Natural killer cell (primary cell): ENCODE results near the gene CEACAM16. TPM values are rescaled to one million over a fixed set of nuclear protein-coding genes. Genes with fewer than 3 reads are reported as not detected.

Source experiments
- ATAC-seq, 3 donors: fragments of 150-1000 bp in 2 of 3; fragments of 200-7000 bp in 1 of 3; cut with Tn5 transposase; 1 replicate in 1 of 3; 2 replicates in 2 of 3; pipeline ENCODE4 v1.10.0; 2021; ENCODE audit warnings: mild to moderate bottlenecking in 2 of 3, moderate library complexity in 2 of 3
- DNase-seq, 2 donors: peaks; one replicate each; pipeline versions ENCODE4 v3.0.0 to v3.0.0-alpha.2; 2013 to 2021; ENCODE audit warnings: mixed read lengths in 1 of 2
- H3K27ac ChIP-seq: one replicate; pipeline ENCODE4 v1.5.1; 2013; ENCODE audit warnings: mild to moderate bottlenecking, low read length
- H3K27me3 ChIP-seq: one replicate; pipeline ENCODE4 v1.6.1; 2013; ENCODE audit warnings: low read length; ENCODE audit not compliant: control insufficient read depth, insufficient read depth
- H3K36me3 ChIP-seq: one replicate; pipeline ENCODE4 v1.6.1; 2013; ENCODE audit warnings: low read length; ENCODE audit not compliant: control insufficient read depth, insufficient read depth
- H3K4me1 ChIP-seq: one replicate; pipeline ENCODE4 v1.6.1; 2013; ENCODE audit warnings: low read length; ENCODE audit not compliant: control insufficient read depth, insufficient read depth
- H3K4me3 ChIP-seq: one replicate; pipeline ENCODE4 v1.5.1; 2013; ENCODE audit warnings: low read length
- H3K9me3 ChIP-seq: one replicate; pipeline ENCODE4 v1.6.1; 2013; ENCODE audit warnings: low read length; ENCODE audit not compliant: control insufficient read depth, insufficient read depth
- H3K27ac Mint-ChIP-seq, 2 donors: one replicate each; pipeline ENCODE4 v1.8.0; 2022; ENCODE audit warnings: mild to moderate bottlenecking in 2 of 2, mixed read lengths in 2 of 2, moderate library complexity in 1 of 2
- H3K27me3 Mint-ChIP-seq, 2 donors: one replicate each; pipeline ENCODE4 v1.8.0; 2022; ENCODE audit warnings: low read depth in 2 of 2, mixed read lengths in 2 of 2
- H3K36me3 Mint-ChIP-seq: one replicate; pipeline ENCODE4 v1.8.0; 2022; ENCODE audit warnings: mixed read lengths
- H3K4me1 Mint-ChIP-seq, 2 donors: one replicate each; pipeline ENCODE4 v1.8.0; 2022; ENCODE audit warnings: mixed read lengths in 2 of 2
- H3K4me3 Mint-ChIP-seq: one replicate; pipeline ENCODE4 v1.8.0; 2022; ENCODE audit warnings: mild to moderate bottlenecking, moderate library complexity, mixed read lengths
- H3K9me3 Mint-ChIP-seq, 2 donors: one replicate each; pipeline ENCODE4 v1.8.0; 2022; ENCODE audit warnings: mixed read lengths in 2 of 2
- WGBS: methylation state at CpG from one replicate; pipeline ENCODE4 v1.1.7; 2013; ENCODE audit warnings: missing lambda C conversion rate; ENCODE audit not compliant: insufficient coverage; 5-methylcytosine and 5-hydroxymethylcytosine counted together
- intact Hi-C: fragments of 100-400 bp; cut with micrococcal nuclease; formaldehyde crosslinking; loops from one replicate; pipeline ENCODE4 v1.14.2; 2022
- total RNA-seq, 4 donors: library from RNA; stranded (reverse); fragments of 120-200 nt in 1 of 4; gene quantifications; one replicate each; pipeline versions ENCODE4 v1.2.3 to v1.2.4, GENCODE V29; 2013 to 2022
- TF ChIP-seq, protein P1 (sequence below): fragments of 200-600 bp; IDR thresholded peaks from one replicate; pipeline ENCODE4 v1.8.0; 2022; ENCODE audit warnings: antibody characterized with exemption

Gene CEACAM16
- total RNA-seq, 3 donors from 2014 or later (not counting 1 experiment from before 2014, with no cell fraction given) = not detected

DNA sequence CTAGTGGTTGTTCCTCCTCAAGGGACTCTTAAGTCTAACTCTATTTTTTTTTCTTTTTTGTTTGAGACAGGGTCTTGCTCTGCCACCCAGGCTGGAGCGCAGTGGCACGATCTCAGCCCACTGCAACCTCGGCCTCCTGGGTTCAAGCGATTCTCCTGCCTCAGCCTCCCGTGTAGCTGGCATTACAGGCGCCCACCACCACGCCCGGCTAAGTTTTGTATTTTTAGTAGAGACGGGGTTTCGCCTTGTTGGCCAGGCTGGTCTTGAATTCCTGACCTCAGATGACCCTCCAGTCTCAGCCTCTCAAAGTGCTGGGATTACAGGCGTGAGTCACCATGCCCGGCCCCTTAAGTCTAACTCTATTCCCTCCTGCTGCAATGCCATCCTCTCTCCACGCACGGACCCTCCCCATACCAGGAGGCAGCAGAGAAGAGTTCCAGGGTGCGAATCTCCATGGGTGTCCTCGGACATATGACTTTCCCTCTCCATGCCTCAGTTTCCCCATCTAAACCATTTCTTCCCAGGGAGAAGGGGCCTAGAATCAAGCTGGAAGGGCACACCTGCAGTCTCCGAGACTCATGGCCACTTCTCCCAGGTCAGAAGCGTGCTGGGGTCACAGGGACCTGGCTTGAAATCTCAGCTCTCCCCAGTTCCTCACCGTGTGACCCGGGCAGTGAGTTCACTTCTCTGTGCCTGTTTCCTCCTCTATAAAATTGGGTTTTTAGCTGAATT is 43.5 kb downstream of the CEACAM16 start:
- Mint-ChIP-seq H3K27me3 (no peaks in the 10 kb centered on the region), H3K4me3 (no peak overlapping the region), H3K9me3 (no peaks in the 10 kb centered on the region), H3K36me3 (no peaks in the 10 kb centered on the region), H3K4me1 (peaks cover 17 to 52% of the 10 kb centered on the region in 2 donors), H3K27ac (peak overlapping the region; percentile 29 to 73)
- TF ChIP-seq, protein P1, sequence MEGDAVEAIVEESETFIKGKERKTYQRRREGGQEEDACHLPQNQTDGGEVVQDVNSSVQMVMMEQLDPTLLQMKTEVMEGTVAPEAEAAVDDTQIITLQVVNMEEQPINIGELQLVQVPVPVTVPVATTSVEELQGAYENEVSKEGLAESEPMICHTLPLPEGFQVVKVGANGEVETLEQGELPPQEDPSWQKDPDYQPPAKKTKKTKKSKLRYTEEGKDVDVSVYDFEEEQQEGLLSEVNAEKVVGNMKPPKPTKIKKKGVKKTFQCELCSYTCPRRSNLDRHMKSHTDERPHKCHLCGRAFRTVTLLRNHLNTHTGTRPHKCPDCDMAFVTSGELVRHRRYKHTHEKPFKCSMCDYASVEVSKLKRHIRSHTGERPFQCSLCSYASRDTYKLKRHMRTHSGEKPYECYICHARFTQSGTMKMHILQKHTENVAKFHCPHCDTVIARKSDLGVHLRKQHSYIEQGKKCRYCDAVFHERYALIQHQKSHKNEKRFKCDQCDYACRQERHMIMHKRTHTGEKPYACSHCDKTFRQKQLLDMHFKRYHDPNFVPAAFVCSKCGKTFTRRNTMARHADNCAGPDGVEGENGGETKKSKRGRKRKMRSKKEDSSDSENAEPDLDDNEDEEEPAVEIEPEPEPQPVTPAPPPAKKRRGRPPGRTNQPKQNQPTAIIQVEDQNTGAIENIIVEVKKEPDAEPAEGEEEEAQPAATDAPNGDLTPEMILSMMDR = no peak
- H3K27me3 ChIP-seq = no peaks in the 10 kb centered on the region
- no peaks in the 10 kb centered on the region for H3K9me3 ChIP-seq
- peak overlapping the region; percentile 37 for H3K27ac ChIP-seq
- intact Hi-C loops = no loop called here
- DNase-seq (no peak), ATAC-seq (no peak)
- peaks cover 59% of the 10 kb centered on the region for H3K4me1 ChIP-seq
- H3K4me3 ChIP-seq = no peak overlapping the region
- no peaks in the 10 kb centered on the region for H3K36me3 ChIP-seq
- 92% methylated on average over 19 of the region's 20 CpGs for WGBS

DNA sequence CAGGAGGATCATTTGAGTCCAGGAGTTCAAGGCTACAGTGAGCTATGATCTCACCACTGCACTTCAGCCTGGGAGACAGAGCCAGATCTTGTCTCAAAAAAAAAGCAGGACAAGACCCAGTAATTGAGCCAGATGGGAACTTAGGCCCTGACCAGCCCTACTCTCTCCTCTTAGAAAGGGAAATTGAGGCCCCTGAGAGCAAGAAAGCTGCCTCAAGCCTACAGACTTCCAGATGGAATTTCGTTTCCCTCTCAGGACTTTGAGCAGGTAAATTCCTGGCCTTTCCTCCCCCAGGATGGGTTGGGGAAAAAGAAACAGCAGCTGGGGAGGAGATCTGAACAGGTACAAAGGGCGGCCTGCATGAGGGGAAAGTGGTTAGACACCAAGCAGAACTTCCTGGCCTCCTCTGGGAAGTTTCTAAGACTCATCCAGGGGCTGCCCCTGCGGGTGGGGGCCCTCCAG is 46.0 kb downstream of the CEACAM16 start:
- WGBS = 86% methylated on average over 3 of the region's 3 CpGs
- H3K27ac Mint-ChIP-seq = peak overlapping the region in 1 of 2 donors; percentile 93
- Histone ChIP-seq H3K4me1 (peaks cover 57% of the 10 kb centered on the region), H3K36me3 (peaks cover under 1% of the 10 kb centered on the region), H3K4me3 (no peak overlapping the region), H3K9me3 (no peaks in the 10 kb centered on the region), H3K27me3 (no peaks in the 10 kb centered on the region), H3K27ac (no peak overlapping the region)
- TF ChIP-seq, protein P1 = no peak
- H3K9me3 Mint-ChIP-seq = no peaks in the 10 kb centered on the region
- peaks cover 25 to 63% of the 10 kb centered on the region in 2 donors for H3K4me1 Mint-ChIP-seq
- intact Hi-C loops = no loop called here
- H3K4me3 Mint-ChIP-seq = no peak overlapping the region
- ATAC-seq (no peak), DNase-seq (no peak)
- no peaks in the 10 kb centered on the region for H3K36me3 Mint-ChIP-seq
- no peaks in the 10 kb centered on the region for H3K27me3 Mint-ChIP-seq

DNA sequence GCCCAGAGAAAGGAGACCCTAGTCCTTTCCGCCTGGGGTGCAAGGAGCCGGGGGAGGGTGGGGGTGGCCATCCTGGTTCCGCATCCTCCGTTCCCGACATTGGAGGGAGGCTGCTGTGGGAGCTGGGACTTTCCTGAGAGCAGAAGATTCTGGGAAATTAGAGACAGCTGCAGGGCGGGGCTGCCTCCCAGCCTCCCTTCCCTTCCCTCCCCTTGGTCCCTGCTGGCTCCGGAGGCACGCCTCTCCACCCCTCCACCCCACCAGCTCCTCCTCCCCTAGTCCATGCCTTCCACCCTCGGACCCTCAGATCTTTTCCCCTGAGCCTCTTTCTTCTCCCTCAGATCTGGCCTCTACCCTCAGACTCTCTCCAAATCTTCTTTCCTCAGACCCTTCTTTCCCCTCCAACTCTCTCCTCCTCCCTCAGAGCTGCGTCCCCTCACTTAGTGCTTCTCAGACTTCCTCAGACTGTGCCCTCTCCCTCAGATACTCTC is 46.4 kb downstream of the CEACAM16 start:
- H3K9me3 Mint-ChIP-seq = no peaks in the 10 kb centered on the region
- no peak for ATAC-seq
- peaks cover 28 to 62% of the 10 kb centered on the region in 2 donors for H3K4me1 Mint-ChIP-seq
- H3K4me3 Mint-ChIP-seq = peak overlapping the region; percentile 59
- H3K27me3 ChIP-seq = no peaks in the 10 kb centered on the region
- peak overlapping the region; percentile 88 to 93 for H3K27ac Mint-ChIP-seq
- WGBS = 93% methylated on average over 10 of the region's 10 CpGs
- H3K27me3 Mint-ChIP-seq = no peaks in the 10 kb centered on the region
- no peak overlapping the region for H3K4me3 ChIP-seq
- intact Hi-C loops = no loop called here
- no peak overlapping the region for H3K27ac ChIP-seq
- no peaks in the 10 kb centered on the region for H3K9me3 ChIP-seq
- TF ChIP-seq, protein P1 = no peak
- no peaks in the 10 kb centered on the region for H3K36me3 Mint-ChIP-seq
- H3K4me1 ChIP-seq = peaks cover 59% of the 10 kb centered on the region
- DNase-seq = no peak
- peaks cover 2% of the 10 kb centered on the region for H3K36me3 ChIP-seq
